OCI-LY1 (cell line): ENCODE data around the gene DDX4.

Experiments used
- EZH2 ChIP-seq: fragments of 200-600 bp; sonication (generic), shearing (Covaris generic); IDR thresholded peaks from 2 replicates; pipeline ENCODE4 v1.8.0; 2017; ENCODE audit warnings: borderline replicate concordance, mixed run types, mild to moderate bottlenecking, antibody characterized with exemption, low read length, moderate library complexity, mixed read lengths
- TF ChIP-seq, protein P1 (sequence below): fragments of 200-600 bp; sonication (generic), shearing (Covaris generic); IDR thresholded peaks from 2 replicates; pipeline ENCODE4 v1.5.1; 2017; ENCODE audit warnings: mild to moderate bottlenecking, antibody characterized with exemption, low read length, moderate library complexity, mixed read lengths

DNA sequence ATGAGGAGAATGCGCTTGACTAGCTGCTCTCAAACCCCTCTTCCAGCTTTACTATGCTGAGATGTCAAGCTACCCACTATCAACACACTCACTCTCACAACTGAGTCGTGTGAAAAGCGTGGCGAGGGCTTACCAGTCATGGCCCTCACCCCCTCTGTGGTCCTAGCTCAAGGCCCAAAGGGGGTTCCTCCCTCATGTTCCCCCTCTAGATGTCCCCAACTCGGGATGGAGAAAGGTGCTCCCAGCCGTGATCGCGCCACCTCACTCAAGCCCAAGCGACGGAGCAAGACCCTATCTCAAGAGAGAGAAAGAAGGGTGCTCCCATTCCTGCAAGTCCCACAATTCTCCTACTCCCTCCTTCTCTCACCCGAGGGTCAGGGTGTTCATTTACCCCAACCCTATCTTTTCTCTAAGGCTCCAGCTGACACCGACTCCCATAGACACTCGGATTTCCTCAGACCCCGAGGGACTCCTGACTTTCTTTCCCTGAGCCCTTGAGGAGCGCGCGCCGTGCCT is 26.3 kb upstream of the DDX4 start:
- TF ChIP-seq, protein P1, sequence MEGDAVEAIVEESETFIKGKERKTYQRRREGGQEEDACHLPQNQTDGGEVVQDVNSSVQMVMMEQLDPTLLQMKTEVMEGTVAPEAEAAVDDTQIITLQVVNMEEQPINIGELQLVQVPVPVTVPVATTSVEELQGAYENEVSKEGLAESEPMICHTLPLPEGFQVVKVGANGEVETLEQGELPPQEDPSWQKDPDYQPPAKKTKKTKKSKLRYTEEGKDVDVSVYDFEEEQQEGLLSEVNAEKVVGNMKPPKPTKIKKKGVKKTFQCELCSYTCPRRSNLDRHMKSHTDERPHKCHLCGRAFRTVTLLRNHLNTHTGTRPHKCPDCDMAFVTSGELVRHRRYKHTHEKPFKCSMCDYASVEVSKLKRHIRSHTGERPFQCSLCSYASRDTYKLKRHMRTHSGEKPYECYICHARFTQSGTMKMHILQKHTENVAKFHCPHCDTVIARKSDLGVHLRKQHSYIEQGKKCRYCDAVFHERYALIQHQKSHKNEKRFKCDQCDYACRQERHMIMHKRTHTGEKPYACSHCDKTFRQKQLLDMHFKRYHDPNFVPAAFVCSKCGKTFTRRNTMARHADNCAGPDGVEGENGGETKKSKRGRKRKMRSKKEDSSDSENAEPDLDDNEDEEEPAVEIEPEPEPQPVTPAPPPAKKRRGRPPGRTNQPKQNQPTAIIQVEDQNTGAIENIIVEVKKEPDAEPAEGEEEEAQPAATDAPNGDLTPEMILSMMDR, result no peak
- TF ChIP-seq EZH2, result no peak
